Sigmoid colon (tissue), 7 donors: ENCODE data around the gene MRPL20. TPM values are rescaled to one million over a fixed set of nuclear protein-coding genes. Genes with fewer than 3 reads are reported as not detected.
"Not testable (repeated sequence)": the region's sequence is repeated elsewhere in the genome, so short reads cannot be mapped to it uniquely, and the experiment has no call there.

Experiments
- DNase-seq: peaks from one replicate; pipeline ENCODE4 v3.0.0-alpha.2; 2019
- H3K27ac ChIP-seq, 4 donors: fragments of 200-600 bp; sonication (generic); one replicate each; pipeline ENCODE4 v1.5.1; 2016 to 2019; ENCODE audit warnings: mild to moderate bottlenecking in 1 of 4
- H3K27me3 ChIP-seq, 3 donors: fragments of 200-600 bp; sonication (generic); one replicate each; pipeline ENCODE4 v1.5.1; 2019; ENCODE audit warnings: mild to moderate bottlenecking in 1 of 3
- H3K36me3 ChIP-seq, 4 donors: fragments of 200-600 bp; sonication (generic); one replicate each; pipeline ENCODE4 v1.5.1; 2016 to 2019
- H3K4me1 ChIP-seq, 4 donors: fragments of 200-600 bp; sonication (generic); one replicate each; pipeline ENCODE4 v1.5.1; 2017 to 2019
- H3K4me3 ChIP-seq, 4 donors: fragments of 200-600 bp; sonication (generic); one replicate each; pipeline ENCODE4 v1.5.1; 2017 to 2019; ENCODE audit warnings: mild to moderate bottlenecking in 2 of 4, moderate library complexity in 1 of 4
- H3K9me3 ChIP-seq, 4 donors: fragments of 200-600 bp in 3 of 4; sonication (generic) in 3 of 4; one replicate each; pipeline versions ENCODE4 v1.5.1 to v1.6.1; 2013 to 2019
- CTCF ChIP-seq, 4 experiments: fragments of 450-650 bp in 3 of 4; fragments of 200-600 bp in 1 of 4; IDR thresholded peaks; one replicate each; pipeline ENCODE4 v1.5.1; 2016 to 2019; ENCODE audit warnings: antibody characterized with exemption in 4 of 4, mild to moderate bottlenecking in 3 of 4, moderate library complexity in 2 of 4
- EP300 ChIP-seq, 4 donors: sonication (generic); formaldehyde crosslinking; IDR thresholded peaks; one replicate each; pipeline ENCODE4 v1.6.1; 2017; ENCODE audit warnings: antibody characterized with exemption in 4 of 4
- POLR2A ChIP-seq, 2 donors: fragments of 450-650 bp; IDR thresholded peaks; one replicate each; pipeline ENCODE4 v1.6.1; 2016; ENCODE audit warnings: antibody characterized with exemption in 2 of 2, mild to moderate bottlenecking in 2 of 2, moderate library complexity in 2 of 2
- POLR2AphosphoS5 ChIP-seq, 4 donors: sonication (generic); formaldehyde crosslinking; IDR thresholded peaks; one replicate each; pipeline ENCODE4 v1.6.1; 2017; ENCODE audit warnings: antibody characterized with exemption in 4 of 4
- WGBS, 2 donors: extraction: QIAGEN DNeasy Blood & Tissue Kit; methylation state at CpG; one replicate each; pipeline ENCODE4 v1.1.7; 2013; 5-methylcytosine and 5-hydroxymethylcytosine counted together
- intact Hi-C: fragments of 100-400 bp; cut with DNase I; formaldehyde crosslinking; loops from one replicate; pipeline ENCODE4 v1.15.1; 2023
- polyA plus RNA-seq, 3 donors: library from polyadenylated mRNA; stranded (reverse); fragments of 200-250 nt; gene quantifications; one replicate each; pipeline ENCODE4 v1.2.3, GENCODE V29; 2013
- total RNA-seq, 4 donors: library from RNA; depleted of rRNA; stranded (reverse); fragments of >200 nt; gene quantifications; one replicate each; pipeline ENCODE4 v1.1.0, GENCODE V29; 2016
- donor health status: healthy with polysubstance abuse.
- donor health status: Bipolar disorder and iron deficiency.
- donor health status: healthy.

MRPL20 gene
- total and polyA plus RNA-seq, 7 donors = 133 to 235 (median 178) TPM

- WGBS, 2 donors = 93 to 94% methylated on average over 26 of the region's 26 CpGs
- intact Hi-C loops = no loop called here
- Histone ChIP-seq H3K4me1 (peaks cover 0 to 31% (median 23%) of the 10 kb centered on the region in 4 donors), H3K36me3 (no peaks in the 10 kb centered on the region), H3K4me3 (peak overlapping the region in 1 of 4 donors; percentile 60), H3K27ac (peak overlapping the region; percentile 62 to 87 (median 84)), H3K9me3 (no peaks in the 10 kb centered on the region), H3K27me3 (no peaks in the 10 kb centered on the region)
- no peak for DNase-seq
- TF ChIP-seq CTCF (IDR thresholded peaks at IDR 0.05) (no peak), POLR2AphosphoS5 (IDR thresholded peaks at IDR 0.05) (no peak), POLR2A (IDR thresholded peaks at IDR 0.05) (no peak), EP300 (IDR thresholded peaks at IDR 0.05) (no peak)
These were observed 11.6 kb upstream of the MRPL20 start for GRCh38 chr1:1418464-1419362.

GRCh38 chr1:1417825-1418463 lies 10.9 kb upstream of the MRPL20 start:
- H3K4me3 ChIP-seq, H3K27me3 ChIP-seq, H3K36me3 ChIP-seq, H3K9me3 ChIP-seq, intact Hi-C loops, H3K27ac ChIP-seq, DNase-seq: not testable (repeated sequence)
- WGBS, 2 donors = 90% methylated on average over 25 of the region's 25 CpGs
- H3K4me1 ChIP-seq = peaks cover 0 to 31% (median 23%) of the 10 kb centered on the region in 4 donors

GRCh38 chr1:1417396-1417795 lies 10.3 kb upstream of the MRPL20 start:
- intact Hi-C loops, H3K27me3 ChIP-seq, DNase-seq, H3K27ac ChIP-seq, H3K36me3 ChIP-seq, H3K9me3 ChIP-seq, H3K4me3 ChIP-seq: not testable (repeated sequence)
- H3K4me1 ChIP-seq = peaks cover 0 to 31% (median 23%) of the 10 kb centered on the region in 4 donors
- WGBS, 2 donors = 83 to 86% methylated on average over 5 of the region's 5 CpGs

- Histone ChIP-seq H3K27me3 (no peaks in the 10 kb centered on the region), H3K27ac (no peak overlapping the region), H3K36me3 (no peaks in the 10 kb centered on the region), H3K4me1 (peaks cover 0 to 21% (median 16%) of the 10 kb centered on the region in 4 donors), H3K4me3 (no peak overlapping the region), H3K9me3 (no peaks in the 10 kb centered on the region)
- 84 to 87% methylated on average over 13 of the region's 13 CpGs for WGBS, 2 donors
- intact Hi-C loops = no loop called here
- no peak for TF ChIP-seq POLR2AphosphoS5 (IDR thresholded peaks at IDR 0.05)
- TF ChIP-seq POLR2A (IDR thresholded peaks at IDR 0.05) = no peak
- TF ChIP-seq CTCF (IDR thresholded peaks at IDR 0.05) = no peak
- TF ChIP-seq EP300 (IDR thresholded peaks at IDR 0.05) = no peak
- DNase-seq = no peak
These were observed 8.7 kb upstream of the MRPL20 start for GRCh38 chr1:1415751-1416150.

- H3K27me3 ChIP-seq, DNase-seq, H3K9me3 ChIP-seq, H3K27ac ChIP-seq, H3K4me3 ChIP-seq, H3K36me3 ChIP-seq, intact Hi-C loops: not testable (repeated sequence)
- 95 to 96% methylated on average over 11 of the region's 11 CpGs for WGBS, 2 donors
- H3K4me1 ChIP-seq = peaks cover 0 to 21% (median 19%) of the 10 kb centered on the region in 4 donors
These were observed 5.3 kb upstream of the MRPL20 start for GRCh38 chr1:1412311-1412902.

- no peak overlapping the region for H3K4me3 ChIP-seq
- intact Hi-C loops = no loop called here
- H3K4me1 ChIP-seq = peaks cover 0 to 22% (median 20%) of the 10 kb centered on the region in 4 donors
- no peaks in the 10 kb centered on the region for H3K36me3 ChIP-seq
- no peaks in the 10 kb centered on the region for H3K27me3 ChIP-seq
- no peak overlapping the region for H3K27ac ChIP-seq
- no peaks in the 10 kb centered on the region for H3K9me3 ChIP-seq
- WGBS, 2 donors = 95 to 97% methylated on average over 13 of the region's 13 CpGs
- TF ChIP-seq EP300 (IDR thresholded peaks at IDR 0.05) (no peak), POLR2AphosphoS5 (IDR thresholded peaks at IDR 0.05) (no peak), CTCF (IDR thresholded peaks at IDR 0.05) (no peak), POLR2A (IDR thresholded peaks at IDR 0.05) (no peak)
- no peak for DNase-seq
These were observed 4.5 kb upstream of the MRPL20 start for GRCh38 chr1:1411626-1412025.

- H3K27me3 ChIP-seq, H3K4me3 ChIP-seq, DNase-seq, H3K27ac ChIP-seq, intact Hi-C loops, H3K36me3 ChIP-seq, H3K9me3 ChIP-seq: not testable (repeated sequence)
- WGBS, 2 donors = 83 to 88% methylated on average over 8 of the region's 8 CpGs
- peaks cover 0 to 36% (median 33%) of the 10 kb centered on the region in 4 donors for H3K4me1 ChIP-seq
These were observed 3.1 kb upstream of the MRPL20 start for GRCh38 chr1:1410238-1410637.
